Muscle of leg (tissue), 16 donors: ENCODE data around the gene SSU72. TPM values are rescaled to one million over a fixed set of nuclear protein-coding genes. Genes with fewer than 3 reads are reported as not detected.

Source experiments
- DNase-seq: peaks from one replicate; pipeline ENCODE4 v3.0.0; 2013
- H3K27ac ChIP-seq: one replicate; pipeline ENCODE4 v1.5.1; 2013; ENCODE audit warnings: mild to moderate bottlenecking, low read length, control low read depth
- H3K27me3 ChIP-seq: one replicate; pipeline ENCODE4 v1.6.1; 2013; ENCODE audit warnings: low read length; ENCODE audit not compliant: control insufficient read depth, insufficient read depth
- H3K36me3 ChIP-seq: one replicate; pipeline ENCODE4 v1.6.1; 2013; ENCODE audit warnings: low read length; ENCODE audit not compliant: control insufficient read depth, insufficient read depth
- H3K4me1 ChIP-seq: one replicate; pipeline ENCODE4 v1.6.1; 2013; ENCODE audit warnings: low read length; ENCODE audit not compliant: control insufficient read depth, insufficient read depth
- H3K4me3 ChIP-seq: one replicate; pipeline ENCODE4 v1.5.1; 2013; ENCODE audit warnings: low read length, control low read depth
- H3K9me3 ChIP-seq: replicated peaks from 2 replicates; pipeline ENCODE4 v1.6.1; 2013; ENCODE audit warnings: low read depth, low read length; ENCODE audit not compliant: control insufficient read depth
- WGBS: methylation state at CpG from one replicate; pipeline ENCODE4 v1.1.5; 2013; ENCODE audit warnings: missing lambda C conversion rate; ENCODE audit not compliant: insufficient coverage; 5-methylcytosine and 5-hydroxymethylcytosine counted together
- long read RNA-seq, 11 donors: transcript quantifications; one replicate each; lab custom pipeline, GENCODE V29; 2026
- polyA plus RNA-seq, 8 donors: library from polyadenylated mRNA; unstranded; fragments of 120-200 nt; gene quantifications; one replicate each; pipeline versions ENCODE4 v1.2.1 to v1.2.3, GENCODE V29; 2013; ENCODE audit warnings: inconsistent platforms in 1 of 8, low replicate concordance in 1 of 8; ENCODE audit not compliant: insufficient read length in 8 of 8, insufficient read depth in 1 of 8
- total RNA-seq: library from RNA; stranded (reverse); fragments of 120-200 nt; gene quantifications from one replicate; pipeline ENCODE4 v1.2.4, GENCODE V29; 2013

The SSU72 gene
- total RNA-seq (38.0 TPM), polyA plus RNA-seq (100 to 1,000 TPM in 1 of 8 donors, 10 to 100 TPM in 7; 77.5 to 106 (median 92.4) TPM)
- long read RNA-seq, donor 1, full-length matches to known transcripts: 25 of 25 reads
- long read RNA-seq, donor 1, partial matches to known transcripts: 0 of 25 reads
- long read RNA-seq, donor 1, other reads (novel, unspliced or antisense): 0 of 25 reads
- long read RNA-seq, donor 2, full-length matches to known transcripts: 5 of 5 reads
- long read RNA-seq, donor 2, partial matches to known transcripts: 0 of 5 reads
- long read RNA-seq, donor 2, other reads (novel, unspliced or antisense): 0 of 5 reads
- long read RNA-seq, donor 3, full-length matches to known transcripts: 70 of 78 reads
- long read RNA-seq, donor 3, partial matches to known transcripts: 8 of 78 reads
- long read RNA-seq, donor 3, other reads (novel, unspliced or antisense): 0 of 78 reads
- long read RNA-seq, donor 4, full-length matches to known transcripts: 31 of 31 reads
- long read RNA-seq, donor 4, partial matches to known transcripts: 0 of 31 reads
- long read RNA-seq, donor 4, other reads (novel, unspliced or antisense): 0 of 31 reads
- long read RNA-seq, donor 5, full-length matches to known transcripts: 93 of 93 reads
- long read RNA-seq, donor 5, partial matches to known transcripts: 0 of 93 reads
- long read RNA-seq, donor 5, other reads (novel, unspliced or antisense): 0 of 93 reads
- long read RNA-seq, donor 6, full-length matches to known transcripts: 100 of 100 reads
- long read RNA-seq, donor 6, partial matches to known transcripts: 0 of 100 reads
- long read RNA-seq, donor 6, other reads (novel, unspliced or antisense): 0 of 100 reads
- long read RNA-seq, donor 7, full-length matches to known transcripts: 61 of 66 reads
- long read RNA-seq, donor 7, partial matches to known transcripts: 5 of 66 reads
- long read RNA-seq, donor 7, other reads (novel, unspliced or antisense): 0 of 66 reads
- long read RNA-seq, donor 8, full-length matches to known transcripts: 34 of 34 reads
- long read RNA-seq, donor 8, partial matches to known transcripts: 0 of 34 reads
- long read RNA-seq, donor 8, other reads (novel, unspliced or antisense): 0 of 34 reads
- long read RNA-seq, donor 9, full-length matches to known transcripts: 36 of 36 reads
- long read RNA-seq, donor 9, partial matches to known transcripts: 0 of 36 reads
- long read RNA-seq, donor 9, other reads (novel, unspliced or antisense): 0 of 36 reads
- long read RNA-seq, donor 10, full-length matches to known transcripts: 54 of 61 reads
- long read RNA-seq, donor 10, partial matches to known transcripts: 7 of 61 reads
- long read RNA-seq, donor 10, other reads (novel, unspliced or antisense): 0 of 61 reads
- long read RNA-seq, donor 11, full-length matches to known transcripts: 44 of 44 reads
- long read RNA-seq, donor 11, partial matches to known transcripts: 0 of 44 reads
- long read RNA-seq, donor 11, other reads (novel, unspliced or antisense): 0 of 44 reads

DNA sequence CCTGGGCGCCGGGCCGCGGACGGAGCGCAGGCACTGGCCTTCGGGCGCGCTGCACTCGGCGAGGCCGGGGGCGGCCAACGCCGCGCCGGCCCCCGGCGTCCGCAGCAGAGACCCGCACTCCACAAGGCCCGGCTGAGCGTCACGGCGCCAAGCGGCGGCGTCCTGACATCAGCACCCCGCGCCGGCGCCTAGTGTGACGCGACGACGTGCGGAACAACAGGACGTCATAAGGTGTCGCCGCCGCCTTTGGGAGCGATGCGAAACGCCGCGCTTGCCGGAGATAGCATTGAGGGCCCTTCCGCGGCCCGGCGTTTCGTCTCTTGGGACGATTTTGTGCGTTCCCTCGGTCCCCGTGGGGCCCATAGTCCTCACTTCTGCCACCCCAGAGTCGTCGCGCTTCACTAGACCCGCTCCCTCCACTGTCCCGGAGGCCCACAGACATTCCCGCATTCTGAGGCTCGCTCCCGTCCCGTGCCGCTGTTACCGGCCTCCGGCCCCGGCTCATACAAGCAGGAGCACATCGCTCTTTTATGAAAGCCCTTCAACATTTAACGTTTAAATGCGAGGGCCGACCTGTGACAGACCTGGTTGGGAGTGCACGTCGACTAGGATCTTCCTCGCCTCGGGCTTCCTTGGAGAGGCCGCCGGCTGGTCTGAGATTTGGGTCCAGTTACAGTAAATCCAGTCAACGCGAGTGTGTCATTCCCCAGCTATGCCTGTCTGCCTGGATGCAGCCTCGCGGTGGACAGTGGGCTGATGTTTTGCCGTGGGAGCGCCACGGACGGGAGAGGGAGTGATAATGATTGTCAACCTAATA lies at the start of gene SSU72:
Gene SSU72, minus strand, starts transcription at position 143 of the 817 bp plus-strand sequence. CDS start 306 bp downstream, outside the sequence.
- peaks cover 8% of the 10 kb centered on the region for H3K36me3 ChIP-seq
- DNase-seq: peak; percentile 97
- WGBS: under 1% methylated on average over 87 of the region's 87 CpGs
- peaks cover 15% of the 10 kb centered on the region for H3K27me3 ChIP-seq
- H3K4me3 ChIP-seq: peak within 1 kb of the TSS; percentile 96
- H3K9me3 ChIP-seq: no peaks in the 10 kb centered on the region
- H3K4me1 ChIP-seq: peaks cover 16% of the 10 kb centered on the region
- H3K27ac ChIP-seq: peak within 1 kb of the TSS; percentile 99

DNA sequence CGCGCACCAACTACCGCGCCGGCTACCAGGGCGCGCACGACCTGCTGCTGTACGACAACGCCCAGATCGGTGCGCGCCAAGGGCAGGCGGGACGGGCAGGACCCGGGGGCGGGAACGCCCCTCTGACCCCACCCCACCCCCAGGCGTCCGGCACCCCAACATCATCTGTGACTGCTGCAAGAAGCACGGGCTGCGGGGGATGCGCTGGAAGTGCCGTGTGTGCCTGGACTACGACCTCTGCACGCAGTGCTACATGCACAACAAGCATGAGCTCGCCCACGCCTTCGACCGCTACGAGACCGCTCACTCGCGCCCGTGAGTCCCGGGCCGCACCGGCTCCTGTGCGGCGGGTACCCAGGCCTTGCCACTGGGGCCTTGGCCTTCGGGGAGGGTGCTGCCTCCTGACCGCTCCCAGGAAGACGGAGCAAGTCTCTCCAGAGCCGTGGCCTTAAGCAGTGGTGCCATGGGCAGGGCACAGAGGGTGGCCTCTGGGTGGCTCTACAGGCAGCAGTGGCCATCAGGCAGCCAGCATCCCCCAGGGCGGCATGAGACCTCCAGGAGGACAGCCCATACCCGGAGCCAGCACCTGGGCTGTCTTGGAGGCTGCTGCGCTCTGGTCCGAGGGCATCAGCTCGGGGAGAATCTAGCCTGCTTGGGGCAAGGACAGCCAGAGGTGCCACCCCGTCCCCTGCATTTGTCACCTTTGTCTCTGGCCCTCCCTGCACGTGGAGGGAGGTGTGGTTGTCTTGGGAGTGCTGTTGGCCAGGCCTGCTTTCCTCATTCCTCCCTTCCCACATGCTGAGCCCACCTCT lies 49.2 kb upstream of the SSU72 start:
- WGBS: 94% methylated on average over 31 of the region's 51 CpGs
- Histone ChIP-seq H3K4me3 (no peak overlapping the region), H3K27me3 (no peaks in the 10 kb centered on the region), H3K9me3 (no peaks in the 10 kb centered on the region), H3K27ac (no peak overlapping the region), H3K36me3 (peaks cover 30% of the 10 kb centered on the region), H3K4me1 (peaks cover 34% of the 10 kb centered on the region)
- no peak for DNase-seq

DNA sequence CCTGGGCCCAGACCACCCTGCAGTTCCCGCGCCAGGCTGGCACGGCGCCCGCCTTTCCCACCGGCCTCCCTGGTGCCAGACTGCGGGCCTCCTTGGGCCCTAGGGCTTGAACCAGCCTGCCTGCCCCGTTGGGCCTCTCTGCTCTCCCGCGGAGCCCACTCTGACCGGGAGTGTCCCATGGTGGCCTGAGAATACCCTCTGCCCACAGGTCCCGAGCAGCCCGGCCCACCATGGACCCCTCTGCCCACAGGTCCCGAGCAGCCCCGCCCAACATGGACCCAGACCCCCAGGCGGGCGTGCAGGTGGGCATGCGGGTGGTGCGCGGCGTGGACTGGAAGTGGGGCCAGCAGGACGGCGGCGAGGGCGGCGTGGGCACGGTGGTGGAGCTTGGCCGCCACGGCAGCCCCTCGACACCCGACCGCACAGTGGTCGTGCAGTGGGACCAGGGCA lies 48.5 kb upstream of the SSU72 start:
- no peak overlapping the region for H3K27ac ChIP-seq
- peaks cover 30% of the 10 kb centered on the region for H3K36me3 ChIP-seq
- H3K4me3 ChIP-seq: no peak overlapping the region
- DNase-seq: no peak
- no peaks in the 10 kb centered on the region for H3K9me3 ChIP-seq
- 93% methylated on average over 33 of the region's 33 CpGs for WGBS
- peaks cover 34% of the 10 kb centered on the region for H3K4me1 ChIP-seq
- no peaks in the 10 kb centered on the region for H3K27me3 ChIP-seq

DNA sequence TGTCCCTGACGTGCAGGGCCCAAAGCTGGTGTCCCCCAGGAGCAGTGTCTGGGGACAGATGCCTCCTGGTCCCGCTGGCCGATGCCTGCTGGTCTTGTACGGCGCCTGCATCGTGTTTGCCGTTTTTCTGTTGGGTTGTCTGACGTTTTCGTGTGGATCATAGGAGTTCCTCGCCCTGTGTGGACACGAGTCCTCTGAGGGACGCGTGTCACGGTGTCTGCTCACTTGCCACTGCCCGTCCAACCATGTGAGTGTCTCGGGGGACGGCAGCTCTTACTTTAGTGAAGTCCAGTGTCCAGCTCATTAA lies 48.1 kb upstream of the SSU72 start:
- WGBS: 75% methylated on average over 11 of the region's 17 CpGs
- no peak overlapping the region for H3K27ac ChIP-seq
- no peaks in the 10 kb centered on the region for H3K27me3 ChIP-seq
- no peaks in the 10 kb centered on the region for H3K9me3 ChIP-seq
- H3K36me3 ChIP-seq: peaks cover 31% of the 10 kb centered on the region
- H3K4me1 ChIP-seq: peaks cover 34% of the 10 kb centered on the region
- no peak for DNase-seq
- no peak overlapping the region for H3K4me3 ChIP-seq

DNA sequence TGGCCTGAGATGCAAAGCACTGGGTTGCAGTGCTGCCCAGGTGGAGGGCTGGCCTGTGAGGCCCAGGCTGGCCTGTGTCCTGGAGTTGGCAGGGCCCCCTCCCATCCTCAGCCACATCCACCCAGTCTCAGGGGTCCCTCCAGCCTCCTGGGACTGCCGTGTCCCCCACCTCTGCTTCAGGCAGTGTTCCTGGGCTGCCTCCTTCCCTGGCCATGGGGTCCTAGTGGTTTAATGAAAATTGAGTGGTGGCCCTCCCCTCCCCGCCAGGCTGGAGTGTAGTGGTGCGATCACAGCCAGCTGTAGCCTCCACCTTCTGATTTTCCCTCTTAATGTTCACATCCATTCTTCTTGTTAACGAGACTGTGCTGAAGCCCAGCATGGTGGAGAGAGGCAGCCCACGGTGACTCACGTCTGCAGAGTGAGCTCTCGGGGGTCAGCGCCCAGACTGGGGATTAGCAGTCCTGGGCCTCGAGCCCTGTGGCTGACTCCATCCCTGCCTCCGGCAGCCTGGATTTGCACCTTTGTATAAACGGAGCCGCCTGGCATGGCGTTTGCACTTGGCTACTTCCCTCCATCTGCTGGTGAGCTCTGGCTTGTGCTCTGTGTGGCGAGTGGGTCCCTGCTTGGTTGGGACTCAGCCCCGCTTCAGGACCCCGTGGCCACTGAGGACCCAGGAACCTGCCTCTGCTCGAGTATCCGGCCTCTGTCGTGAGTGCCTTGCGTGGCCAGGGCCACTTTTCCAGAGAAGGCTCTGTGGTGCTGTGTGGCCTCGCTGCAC lies 47.5 kb upstream of the SSU72 start:
- no peaks in the 10 kb centered on the region for H3K27me3 ChIP-seq
- H3K36me3 ChIP-seq: peaks cover 33% of the 10 kb centered on the region
- H3K27ac ChIP-seq: no peak overlapping the region
- no peak for DNase-seq
- no peak overlapping the region for H3K4me3 ChIP-seq
- WGBS: 68% methylated on average over 19 of the region's 21 CpGs
- H3K4me1 ChIP-seq: peaks cover 34% of the 10 kb centered on the region
- H3K9me3 ChIP-seq: no peaks in the 10 kb centered on the region

DNA sequence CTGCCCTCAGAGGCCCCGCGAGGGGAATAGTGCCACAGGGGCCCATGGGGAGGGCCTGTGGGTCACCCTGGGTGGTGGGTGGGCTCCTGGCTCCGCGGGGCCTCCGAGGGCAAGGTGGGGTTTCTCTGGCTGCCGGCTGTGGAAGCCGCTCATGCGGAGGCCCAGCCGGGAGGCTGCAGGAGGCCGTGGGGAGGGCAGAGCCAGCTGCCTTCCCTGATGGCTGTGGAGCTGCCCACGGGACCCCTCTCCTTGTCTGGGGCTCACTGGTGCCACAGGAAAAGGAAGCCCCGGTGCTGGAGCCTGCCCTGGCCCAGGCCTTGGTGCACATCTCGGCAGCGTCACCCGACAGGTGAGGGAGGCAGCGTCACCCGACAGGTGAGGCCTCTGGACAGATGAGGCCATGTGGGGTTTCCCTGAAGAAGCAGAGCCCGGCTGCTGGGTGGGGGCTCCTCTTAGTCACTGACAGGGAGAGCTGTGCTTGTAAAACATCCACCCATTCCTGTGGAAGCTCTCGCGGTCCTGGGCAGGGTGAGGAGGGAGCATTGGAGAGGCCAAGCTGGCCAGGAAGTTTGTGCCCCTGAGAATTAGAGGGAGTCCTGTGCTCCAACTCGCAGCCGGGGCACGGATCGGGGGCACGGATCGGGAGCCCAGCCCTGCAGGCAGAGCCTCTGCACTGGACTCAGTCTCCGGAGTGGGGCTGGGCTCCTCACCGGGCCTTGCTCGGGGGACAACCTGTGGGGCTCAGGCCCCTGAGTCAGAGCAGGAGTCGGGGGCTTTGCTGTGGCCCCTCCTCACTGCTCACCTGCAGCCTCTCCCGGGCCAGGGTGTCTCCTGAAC lies 46.7 kb upstream of the SSU72 start:
- no peaks in the 10 kb centered on the region for H3K27me3 ChIP-seq
- DNase-seq: no peak
- H3K9me3 ChIP-seq: no peaks in the 10 kb centered on the region
- peaks cover 36% of the 10 kb centered on the region for H3K36me3 ChIP-seq
- no peak overlapping the region for H3K4me3 ChIP-seq
- 64% methylated on average over 29 of the region's 31 CpGs for WGBS
- H3K4me1 ChIP-seq: peaks cover 41% of the 10 kb centered on the region
- H3K27ac ChIP-seq: peak overlapping the region; percentile 69

DNA sequence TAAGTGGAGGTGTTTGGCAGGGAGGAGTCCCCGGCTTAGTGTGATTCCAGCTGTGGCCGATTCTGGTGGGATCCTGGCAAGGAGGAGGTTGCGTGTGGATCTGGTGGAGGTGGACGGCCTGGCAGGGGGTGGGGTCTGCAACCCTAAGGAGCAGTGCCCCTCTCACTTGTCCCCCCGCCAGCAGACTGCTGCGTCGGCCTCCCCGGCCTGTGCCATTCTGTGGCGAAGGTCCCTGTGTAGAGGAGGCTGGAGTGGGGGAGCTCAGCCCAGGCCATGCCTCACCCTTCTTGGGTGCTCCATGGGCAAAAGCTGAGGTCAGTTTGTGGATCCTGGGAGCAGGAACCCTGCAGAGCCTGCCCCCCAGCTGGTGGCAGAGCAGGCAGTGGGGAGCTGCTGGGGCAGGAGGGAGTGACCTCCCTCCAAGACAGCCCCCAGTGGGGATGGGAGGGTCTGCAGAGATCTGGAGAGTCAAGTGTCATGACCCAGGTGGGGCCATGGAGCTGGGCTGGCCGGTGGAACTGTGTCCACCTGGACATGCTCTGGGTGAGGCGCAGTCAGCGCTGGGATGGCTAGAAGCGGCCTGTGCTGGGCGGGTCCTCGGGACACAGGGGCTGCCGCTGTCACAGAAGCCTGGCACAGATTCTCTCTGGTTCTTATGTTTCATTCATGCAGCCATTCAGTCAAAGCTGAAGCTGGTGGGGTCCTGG lies 45.9 kb upstream of the SSU72 start:
- H3K36me3 ChIP-seq: peaks cover 36% of the 10 kb centered on the region
- no peaks in the 10 kb centered on the region for H3K9me3 ChIP-seq
- peaks cover 43% of the 10 kb centered on the region for H3K4me1 ChIP-seq
- no peak for DNase-seq
- H3K27me3 ChIP-seq: no peaks in the 10 kb centered on the region
- peak overlapping the region; percentile 69 for H3K27ac ChIP-seq
- WGBS: 85% methylated on average over 10 of the region's 16 CpGs
- H3K4me3 ChIP-seq: no peak overlapping the region
